ENCODE results near the gene BTBD9.

- TF ChIP-seq CTCF (IDR thresholded peaks at IDR 0.05) (no peak), POLR2A (IDR thresholded peaks at IDR 0.05) (no peak)
These were observed 239.6 kb downstream of the BTBD9 start for GRCh38 chr6:38400101-38400500.
